Measurements from ENCODE around the gene ZNF48. TPM values are rescaled to one million over a fixed set of nuclear protein-coding genes. Genes with fewer than 3 reads are reported as not detected.

The ZNF48 gene
- total and polyA plus RNA-seq, 10 donors, result 2.7 to 10.4 (median 8.4) TPM

DNA sequence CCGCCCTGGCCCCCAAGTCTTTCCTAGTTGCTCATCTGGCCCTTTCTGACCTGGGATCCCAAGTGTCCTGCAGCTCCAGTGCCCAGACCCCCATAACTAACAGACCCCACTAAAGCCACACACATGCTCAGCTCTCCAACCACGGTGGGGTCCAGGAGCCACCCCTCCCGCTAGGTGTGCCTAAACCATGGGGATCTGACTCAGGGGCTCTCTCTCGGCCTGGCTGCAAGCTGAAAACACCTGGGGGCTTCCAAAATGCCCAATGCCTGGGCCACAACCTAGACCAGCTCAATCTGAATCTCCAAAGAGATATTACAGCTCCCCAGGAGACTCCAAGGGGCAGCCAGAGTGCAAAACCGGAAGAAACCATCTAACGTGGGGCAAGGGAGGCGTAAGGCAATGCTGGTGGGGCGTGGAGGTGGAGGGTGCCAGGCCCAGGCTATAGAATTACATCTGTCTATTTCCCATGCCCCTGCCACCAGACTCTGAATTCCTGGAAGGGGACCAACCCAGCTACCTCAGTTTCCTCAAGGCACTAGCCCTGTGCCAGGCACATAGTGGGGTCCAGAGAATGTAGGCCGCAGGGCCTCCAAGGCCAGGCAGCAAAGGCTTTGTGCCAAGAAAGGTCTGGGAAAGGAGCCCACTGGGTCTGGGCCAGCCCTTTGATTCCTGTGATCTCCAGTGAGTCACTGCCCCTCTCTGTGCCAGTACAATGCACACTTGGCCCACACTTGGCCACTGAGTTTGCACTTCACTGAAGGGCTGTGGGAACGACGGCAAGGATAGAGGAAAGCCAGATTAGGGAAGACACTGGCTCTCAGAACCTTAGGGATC lies 43.4 kb upstream of the ZNF48 start:
- Histone ChIP-seq H3K27ac (peak overlapping the region in 5 of 8 donors; percentile 2 to 98 (median 28)), H3K27me3 (replicated peaks in 1 of 7) (no peaks in the 10 kb centered on the region), H3K4me1 (peaks cover 22 to 76% (median 61%) of the 10 kb centered on the region in 6 donors), H3K36me3 (peaks cover 0 to 62% (median 36%) of the 10 kb centered on the region in 6 donors), H3K9me3 (no peaks in the 10 kb centered on the region), H3K4me3 (no peak overlapping the region)
- intact Hi-C loops (cut with DNase I; ENCODE audit: low total_unique reads), result loop anchor here (5.0 kb wide), 1 partner anchor 50 kb away; no protein-coding TSS in a partner anchor
- 76 to 94% (median 85%) methylated on average over 10 to 11 of the region's 11 CpGs for WGBS, 5 donors
- DNase-seq, result peak; percentile 49
- no peak for TF ChIP-seq POLR2A (IDR thresholded peaks at IDR 0.05)
- TF ChIP-seq POLR2AphosphoS5 (IDR thresholded peaks at IDR 0.05), result peak in 2 of 3 donors; percentile 38 to 56

DNA sequence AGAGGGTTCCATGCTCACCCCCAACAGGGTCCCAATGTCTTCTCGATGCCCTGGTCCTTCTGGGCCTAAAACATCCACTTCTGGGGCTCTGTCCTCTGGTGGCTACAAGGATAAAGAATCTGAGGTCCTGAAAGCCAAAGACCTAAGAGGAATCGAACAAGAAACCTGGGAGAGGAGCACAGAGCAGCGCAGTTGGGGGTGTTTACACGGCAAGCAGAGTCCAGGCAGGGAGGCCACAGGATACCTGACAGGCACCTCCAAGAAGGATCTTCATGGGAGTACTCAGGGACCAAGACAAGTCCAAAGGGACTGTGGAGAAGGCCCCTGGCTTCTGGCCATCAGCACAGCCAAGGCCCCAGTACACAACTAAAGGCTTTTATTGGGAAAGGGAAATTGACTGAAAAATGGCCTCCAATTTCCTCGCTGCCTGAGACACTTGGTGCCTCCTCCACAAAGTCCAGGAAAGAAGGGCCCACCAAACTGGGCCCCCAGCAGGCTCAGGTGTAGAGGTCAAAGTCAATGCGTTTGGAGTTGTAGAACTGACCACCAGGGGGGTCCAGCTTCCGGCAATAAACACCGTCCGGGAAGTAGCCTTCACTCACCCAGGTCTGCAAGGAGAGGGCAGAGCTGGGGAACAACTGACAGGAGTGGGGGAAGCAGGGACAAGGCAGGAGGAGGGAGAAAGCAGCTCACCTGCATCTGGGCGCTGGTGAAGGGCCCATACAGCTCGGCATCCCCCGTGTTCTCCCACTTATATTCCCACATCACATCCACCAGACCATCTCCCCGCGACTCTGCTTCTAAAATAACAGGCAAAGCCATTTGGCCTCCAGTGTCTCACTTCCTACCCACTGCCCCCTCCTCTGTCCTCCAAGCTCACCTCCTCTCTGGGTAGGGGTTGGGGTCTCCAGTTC lies 42.5 kb upstream of the ZNF48 start:
- 88 to 93% (median 88%) methylated on average over 14 of the region's 14 CpGs for WGBS, 5 donors
- peaks cover 0 to 65% (median 42%) of the 10 kb centered on the region in 6 donors for H3K36me3 ChIP-seq
- DNase-seq, result peak; percentile 40
- H3K27me3 ChIP-seq (replicated peaks in 1 of 7), result no peaks in the 10 kb centered on the region
- no peak for TF ChIP-seq POLR2A (IDR thresholded peaks at IDR 0.05)
- TF ChIP-seq, protein P1, sequence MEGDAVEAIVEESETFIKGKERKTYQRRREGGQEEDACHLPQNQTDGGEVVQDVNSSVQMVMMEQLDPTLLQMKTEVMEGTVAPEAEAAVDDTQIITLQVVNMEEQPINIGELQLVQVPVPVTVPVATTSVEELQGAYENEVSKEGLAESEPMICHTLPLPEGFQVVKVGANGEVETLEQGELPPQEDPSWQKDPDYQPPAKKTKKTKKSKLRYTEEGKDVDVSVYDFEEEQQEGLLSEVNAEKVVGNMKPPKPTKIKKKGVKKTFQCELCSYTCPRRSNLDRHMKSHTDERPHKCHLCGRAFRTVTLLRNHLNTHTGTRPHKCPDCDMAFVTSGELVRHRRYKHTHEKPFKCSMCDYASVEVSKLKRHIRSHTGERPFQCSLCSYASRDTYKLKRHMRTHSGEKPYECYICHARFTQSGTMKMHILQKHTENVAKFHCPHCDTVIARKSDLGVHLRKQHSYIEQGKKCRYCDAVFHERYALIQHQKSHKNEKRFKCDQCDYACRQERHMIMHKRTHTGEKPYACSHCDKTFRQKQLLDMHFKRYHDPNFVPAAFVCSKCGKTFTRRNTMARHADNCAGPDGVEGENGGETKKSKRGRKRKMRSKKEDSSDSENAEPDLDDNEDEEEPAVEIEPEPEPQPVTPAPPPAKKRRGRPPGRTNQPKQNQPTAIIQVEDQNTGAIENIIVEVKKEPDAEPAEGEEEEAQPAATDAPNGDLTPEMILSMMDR (IDR thresholded peaks at IDR 0.05 in 8 of 11, conservative IDR thresholded peaks at IDR 0.05 in 3 of 11), result peak in 1 of 11 experiments; percentile 6
- H3K4me3 ChIP-seq, result no peak overlapping the region
- peak overlapping the region in 5 of 8 donors; percentile 2 to 98 (median 93) for H3K27ac ChIP-seq
- intact Hi-C loops (cut with DNase I; ENCODE audit: low total_unique reads), result loop anchor here (5.0 kb wide), 1 partner anchor 50 kb away; no protein-coding TSS in a partner anchor
- H3K4me1 ChIP-seq, result peaks cover 22 to 86% (median 66%) of the 10 kb centered on the region in 6 donors
- no peaks in the 10 kb centered on the region for H3K9me3 ChIP-seq

DNA sequence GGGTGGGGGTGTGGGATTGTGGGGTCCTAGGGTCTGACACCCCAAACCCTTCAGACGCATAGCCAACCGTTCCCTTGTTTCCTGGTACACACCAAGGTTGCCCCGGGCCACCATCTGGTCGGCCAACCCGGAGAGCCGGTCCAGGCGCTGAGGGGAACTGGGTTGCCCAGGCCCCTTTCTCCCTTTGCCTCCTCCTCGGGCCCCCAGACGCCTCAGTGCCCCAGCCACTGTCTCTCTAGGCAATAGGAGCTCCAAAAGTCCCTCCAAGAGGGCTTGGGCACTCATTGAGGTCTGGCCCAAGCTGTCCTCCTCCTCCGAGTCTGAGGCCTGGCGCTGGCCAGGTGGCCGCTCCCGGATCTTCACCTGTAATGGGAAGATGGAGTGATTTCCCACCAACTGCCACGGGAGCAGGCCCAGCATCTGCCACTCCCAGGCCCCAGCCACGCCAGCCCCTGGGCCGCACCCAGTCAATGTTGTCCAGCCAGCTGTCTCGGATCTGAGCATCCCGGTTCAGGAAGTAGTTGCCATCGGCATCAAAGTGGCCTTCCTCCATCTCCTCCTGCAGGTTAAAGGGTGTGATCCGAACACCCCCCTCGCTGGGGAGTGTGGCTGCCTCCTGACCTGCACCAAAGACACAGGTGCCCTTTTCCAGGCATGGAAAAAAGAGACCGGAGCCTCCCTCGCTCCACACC lies 41.6 kb upstream of the ZNF48 start:
- no peaks in the 10 kb centered on the region for H3K9me3 ChIP-seq
- peak overlapping the region in 5 of 8 donors; percentile 93 to 98 (median 94) for H3K27ac ChIP-seq
- TF ChIP-seq POLR2A (IDR thresholded peaks at IDR 0.05), result no peak
- TF ChIP-seq POLR2AphosphoS5 (IDR thresholded peaks at IDR 0.05), result no peak
- TF ChIP-seq, protein P1 (IDR thresholded peaks at IDR 0.05 in 8 of 11, conservative IDR thresholded peaks at IDR 0.05 in 3 of 11), result no peak
- H3K27me3 ChIP-seq (replicated peaks in 1 of 7), result no peaks in the 10 kb centered on the region
- H3K36me3 ChIP-seq, result peaks cover 0 to 72% (median 50%) of the 10 kb centered on the region in 6 donors
- H3K4me1 ChIP-seq, result peaks cover 22 to 91% (median 66%) of the 10 kb centered on the region in 6 donors
- 90 to 96% (median 91%) methylated on average over 18 to 23 of the region's 23 CpGs for WGBS, 5 donors
- H3K4me3 ChIP-seq, result peak overlapping the region in 7 of 8 donors; percentile 77 to 98 (median 88)
- peak; percentile 74 for DNase-seq
- intact Hi-C loops (cut with DNase I; ENCODE audit: low total_unique reads), result loop anchor here (5.0 kb wide), 1 partner anchor 49 kb away; no protein-coding TSS in a partner anchor

Data from spleen (tissue), 11 donors.